AG04449 (cell line): ENCODE data around the gene TRAPPC10.

ENCODE experiments used
- CTCF ChIA-PET: fragments of 350-600 bp; formaldehyde crosslinking; extraction: SDS; loops from one replicate; lab custom pipeline; 2021; ENCODE audit warnings: antibody characterized with exemption; lab: Yijun Ruan, JAX
- POLR2A ChIA-PET: fragments of 400-600, 350-600 bp; formaldehyde crosslinking; extraction: SDS; loops from one replicate; lab custom pipeline; 2020; ENCODE audit warnings: antibody characterized with exemption, inconsistent platforms; lab: Yijun Ruan, JAX
- DNase-seq: peaks from one replicate; pipeline ENCODE4 v3.0.0-alpha.2; 2010; ENCODE audit warnings: low read depth, low spot score
- H3K4me3 ChIP-seq: 2 replicates; pipeline ENCODE4 v1.5.1; 2011; ENCODE audit warnings: low read depth, mild to moderate bottlenecking, control low read depth, low read length
- TF ChIP-seq, protein P1 (sequence below): IDR thresholded peaks from one replicate; pipeline ENCODE4 v1.5.1; 2011; ENCODE audit warnings: mild to moderate bottlenecking, moderate library complexity, low read length, control low read depth, inconsistent platforms; ENCODE audit not compliant: insufficient read depth; ENCODE audit errors: missing control alignments

The TRAPPC10 gene

DNA sequence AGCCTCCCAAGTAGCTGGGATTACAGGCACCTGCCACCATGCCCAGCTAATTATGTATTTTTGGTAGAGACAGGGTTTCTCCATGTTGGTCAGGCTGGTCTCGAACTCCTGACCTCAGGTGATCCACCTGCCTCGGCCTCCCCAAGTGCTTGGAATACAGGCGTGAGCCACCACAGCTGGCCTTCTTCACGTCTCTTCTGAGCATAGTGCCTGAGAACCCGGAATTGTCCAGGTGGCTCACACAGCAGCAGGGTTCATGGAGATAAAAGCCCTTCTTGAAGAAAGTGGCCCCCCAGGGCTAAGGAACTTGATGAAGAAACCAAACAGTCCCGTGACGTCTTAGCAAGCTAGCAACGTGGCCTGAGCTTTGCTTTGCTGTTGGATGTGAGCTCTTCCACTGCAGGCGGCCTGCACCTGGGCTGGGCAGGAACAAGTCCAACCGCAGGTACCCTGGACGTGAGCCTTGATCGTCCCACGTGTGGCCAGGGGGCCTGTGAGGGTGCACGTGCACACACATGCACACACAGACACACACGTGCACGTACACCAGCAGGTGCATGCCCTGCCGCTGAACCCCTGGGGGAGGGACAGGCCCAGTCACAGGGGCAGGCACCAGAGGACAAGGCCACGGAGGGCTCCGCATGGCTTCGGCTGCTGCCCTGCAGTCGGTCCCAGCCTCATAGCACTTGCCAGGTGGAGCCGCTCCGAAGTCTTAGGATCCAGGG, 23.4 kb upstream of the TRAPPC10 start:
- TF ChIP-seq, protein P1, sequence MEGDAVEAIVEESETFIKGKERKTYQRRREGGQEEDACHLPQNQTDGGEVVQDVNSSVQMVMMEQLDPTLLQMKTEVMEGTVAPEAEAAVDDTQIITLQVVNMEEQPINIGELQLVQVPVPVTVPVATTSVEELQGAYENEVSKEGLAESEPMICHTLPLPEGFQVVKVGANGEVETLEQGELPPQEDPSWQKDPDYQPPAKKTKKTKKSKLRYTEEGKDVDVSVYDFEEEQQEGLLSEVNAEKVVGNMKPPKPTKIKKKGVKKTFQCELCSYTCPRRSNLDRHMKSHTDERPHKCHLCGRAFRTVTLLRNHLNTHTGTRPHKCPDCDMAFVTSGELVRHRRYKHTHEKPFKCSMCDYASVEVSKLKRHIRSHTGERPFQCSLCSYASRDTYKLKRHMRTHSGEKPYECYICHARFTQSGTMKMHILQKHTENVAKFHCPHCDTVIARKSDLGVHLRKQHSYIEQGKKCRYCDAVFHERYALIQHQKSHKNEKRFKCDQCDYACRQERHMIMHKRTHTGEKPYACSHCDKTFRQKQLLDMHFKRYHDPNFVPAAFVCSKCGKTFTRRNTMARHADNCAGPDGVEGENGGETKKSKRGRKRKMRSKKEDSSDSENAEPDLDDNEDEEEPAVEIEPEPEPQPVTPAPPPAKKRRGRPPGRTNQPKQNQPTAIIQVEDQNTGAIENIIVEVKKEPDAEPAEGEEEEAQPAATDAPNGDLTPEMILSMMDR = no peak
- DNase-seq = no peak
- ChIA-PET CTCF (no interaction called here), POLR2A (interaction anchor here (2.1 kb wide), 1 partner anchor 17 kb away, joined by 4 read pairs; no protein-coding TSS in a partner anchor)
- H3K4me3 ChIP-seq = no peak overlapping the region

DNA sequence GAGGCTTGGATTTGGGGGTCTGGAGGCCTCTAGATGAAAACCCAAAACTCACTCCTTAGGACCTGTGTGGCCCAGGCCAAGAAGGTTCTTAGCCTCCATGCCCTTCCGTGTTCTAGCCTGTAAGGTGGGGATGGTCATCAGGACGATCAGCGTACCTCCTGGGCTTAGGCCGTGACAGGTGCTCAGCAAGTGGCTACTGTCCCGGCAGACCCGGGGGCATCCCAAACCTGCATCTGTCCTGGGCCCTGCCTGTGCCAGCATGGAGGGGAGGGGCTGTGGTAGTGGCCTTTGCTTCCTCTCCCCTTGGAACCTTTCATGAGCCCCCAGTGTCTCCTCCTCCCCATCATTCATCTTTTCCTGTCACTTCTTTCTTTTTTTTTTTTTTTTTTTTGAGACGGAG, 22.7 kb upstream of the TRAPPC10 start:
- ChIA-PET CTCF (no interaction called here), POLR2A (no interaction called here)
- DNase-seq = no peak
- TF ChIP-seq, protein P1 = no peak
- no peak overlapping the region for H3K4me3 ChIP-seq

DNA sequence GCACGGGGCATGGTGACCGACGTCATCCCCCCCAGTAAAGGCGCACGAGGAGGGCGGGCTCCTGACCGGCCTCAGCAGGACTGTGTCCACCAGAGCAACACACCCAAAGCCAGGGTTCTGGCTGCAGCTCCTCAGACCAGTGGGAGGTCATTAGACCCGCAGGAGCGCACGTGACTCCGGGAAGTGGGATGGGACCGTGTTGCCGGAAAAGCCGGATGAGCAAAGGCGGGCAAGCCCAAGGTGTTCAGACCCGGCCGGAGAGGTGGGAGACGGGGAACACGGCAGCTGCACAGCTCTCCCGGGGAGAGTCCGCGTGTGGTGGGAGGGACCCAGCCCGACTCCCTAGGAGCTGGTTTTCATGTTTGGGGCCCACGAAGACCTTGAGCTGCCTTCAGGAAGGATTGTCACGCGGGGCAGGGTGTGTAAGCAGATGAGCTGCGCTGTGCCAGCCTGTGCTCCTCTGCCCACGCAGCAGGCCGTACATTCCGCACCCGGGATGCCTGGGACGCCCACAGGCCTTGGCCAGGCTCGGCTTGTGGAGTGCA, 20.6 kb upstream of the TRAPPC10 start:
- TF ChIP-seq, protein P1 = no peak
- DNase-seq = no peak
- no peak overlapping the region for H3K4me3 ChIP-seq
- ChIA-PET CTCF (interaction anchor here (0.8 to 1.7 kb wide), 2 partner anchors 16 to 181 kb away, joined by 3 to 7 read pairs; no protein-coding TSS in a partner anchor), POLR2A (no interaction called here)

DNA sequence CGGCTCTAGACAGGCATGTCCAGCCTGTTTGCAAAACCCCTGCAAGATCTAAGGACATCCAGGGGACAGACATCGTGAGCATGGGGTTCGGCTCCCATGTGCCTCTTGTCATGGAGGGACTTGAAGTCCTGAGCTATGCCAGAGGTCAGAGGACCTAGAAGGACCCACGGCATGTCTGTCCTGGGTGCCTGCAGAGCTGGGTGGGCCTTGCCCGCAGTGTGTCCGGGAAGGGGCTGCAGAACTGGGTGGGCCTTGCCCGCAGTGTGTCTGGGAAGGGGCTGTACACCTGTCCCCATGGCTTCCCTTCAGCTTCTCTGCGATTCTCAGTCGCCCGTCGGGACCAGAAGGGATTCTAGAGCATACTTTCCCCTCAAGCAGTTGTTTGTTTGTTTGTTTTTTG, 20.0 kb upstream of the TRAPPC10 start:
- ChIA-PET CTCF (interaction anchor here (0.8 to 1.7 kb wide), 2 partner anchors 17 to 181 kb away, joined by 3 to 7 read pairs; no protein-coding TSS in a partner anchor), POLR2A (no interaction called here)
- no peak for DNase-seq
- no peak overlapping the region for H3K4me3 ChIP-seq
- TF ChIP-seq, protein P1 = no peak

DNA sequence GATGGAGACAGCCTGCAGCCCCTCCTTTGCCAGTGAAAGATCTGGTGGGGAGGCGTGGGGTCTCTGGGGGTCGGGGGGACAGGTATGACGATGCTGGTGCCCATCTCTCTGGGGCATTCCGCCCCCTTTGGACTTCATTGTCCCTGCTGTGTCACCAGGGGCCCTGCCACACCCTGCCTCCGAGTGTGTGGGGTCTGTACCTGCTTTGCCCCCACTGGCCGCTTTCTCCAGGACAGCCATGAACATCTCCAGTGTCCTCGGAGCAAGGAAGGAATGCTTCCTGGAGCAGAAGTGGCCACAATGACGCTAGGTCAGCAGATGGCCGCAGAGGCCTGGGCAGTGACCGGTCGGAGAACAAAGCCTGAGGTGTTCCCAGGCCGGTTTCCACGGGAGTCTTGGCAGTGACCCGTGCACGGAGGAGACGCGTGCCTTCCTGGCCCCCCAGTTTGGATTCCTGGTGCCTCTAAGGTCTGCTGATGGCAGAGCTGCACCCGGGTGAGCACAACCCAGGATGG, 18.6 kb upstream of the TRAPPC10 start:
- POLR2A ChIA-PET = no interaction called here

DNA sequence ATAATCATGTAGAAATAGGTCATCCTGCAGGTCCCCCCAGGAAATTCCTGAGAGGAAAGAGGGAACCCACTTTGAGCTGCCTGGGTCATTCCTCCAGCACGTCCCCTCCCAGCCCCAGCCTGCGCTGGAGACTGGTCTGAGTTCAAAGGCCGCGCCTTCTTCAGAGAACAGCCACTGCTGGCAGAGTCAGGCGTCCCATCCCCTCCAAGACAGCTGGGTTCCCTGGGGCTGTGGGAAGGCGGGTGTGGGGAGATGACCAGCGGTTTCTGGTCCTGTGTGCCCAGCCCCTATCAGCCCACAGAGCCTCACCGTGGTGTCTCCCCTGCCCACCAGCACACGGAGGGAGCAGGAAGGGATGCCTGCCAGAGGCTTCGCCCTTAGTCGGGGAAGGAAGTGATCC, 18.0 kb upstream of the TRAPPC10 start:
- TF ChIP-seq, protein P1 = no peak
- H3K4me3 ChIP-seq = no peak overlapping the region
- CTCF ChIA-PET = interaction anchor here (1.8 kb wide), 1 partner anchor 19 kb away, joined by 5 read pairs; no protein-coding TSS in a partner anchor
- POLR2A ChIA-PET = no interaction called here
- DNase-seq = no peak

More for the DNA sequence above, 18.6 kb upstream of the TRAPPC10 start:
- TF ChIP-seq, protein P1 = no peak
- CTCF ChIA-PET = interaction anchor here (1.8 kb wide), 1 partner anchor 18 kb away, joined by 5 read pairs; no protein-coding TSS in a partner anchor
- no peak for DNase-seq
- no peak overlapping the region for H3K4me3 ChIP-seq
